Heart left ventricle (tissue), 13 donors: Measurements from ENCODE around the gene SYMPK.

Experiments
- POLR2A ChIP-seq, 2 donors: fragments of 450-650 bp; IDR thresholded peaks; one replicate each; pipeline ENCODE4 v1.6.1; 2017; ENCODE audit warnings: antibody characterized with exemption in 2 of 2, mild to moderate bottlenecking in 2 of 2, moderate library complexity in 2 of 2
- TF ChIP-seq, protein P1 (sequence below), 12 donors: fragments of 200-600 bp; sonication (generic) in 4 of 12; IDR thresholded peaks; one replicate each; pipeline versions ENCODE4 v1.5.0 to v1.8.0; 2018 to 2022; ENCODE audit warnings: antibody characterized with exemption in 12 of 12, mild to moderate bottlenecking in 5 of 12
- donor health status: ischemic (EF 13 %, LVEDD 7.1; RV severe dilation, severe dysfunction).
- donor health status: DM: no; HTN: yes; CAD: no.
- donor health status: DM: no; HTN: no; CAD: no.
- donor health status: ischemic (EF 25% LVEDD 6.9; RV normal size, moderate dysfunction).
- donor health status: ischemic (EF 25% LVEDD 5.7; RV mildly dilated, moderate dysfunction).
- donor health status: ischemic (EF 35%, LVEDD 5.7; RV mildly dilated, moderate dysfunction).
- donor health status: nonischemic (EF 11% LVEDD 7.7; RV severe dilation, severe dysfunction).
- donor health status: DM: yes; HTN: yes; CAD: no.
- donor health status: PGD.
- donor health status: ischemic (EF 29% LVEDD 5.4; RV normal size, mild dysfunction).
- donor health status: nonischemic (EF 23%, LVEDD 6.1; RV moderate dilation, normal function).

- TF ChIP-seq, protein P1, sequence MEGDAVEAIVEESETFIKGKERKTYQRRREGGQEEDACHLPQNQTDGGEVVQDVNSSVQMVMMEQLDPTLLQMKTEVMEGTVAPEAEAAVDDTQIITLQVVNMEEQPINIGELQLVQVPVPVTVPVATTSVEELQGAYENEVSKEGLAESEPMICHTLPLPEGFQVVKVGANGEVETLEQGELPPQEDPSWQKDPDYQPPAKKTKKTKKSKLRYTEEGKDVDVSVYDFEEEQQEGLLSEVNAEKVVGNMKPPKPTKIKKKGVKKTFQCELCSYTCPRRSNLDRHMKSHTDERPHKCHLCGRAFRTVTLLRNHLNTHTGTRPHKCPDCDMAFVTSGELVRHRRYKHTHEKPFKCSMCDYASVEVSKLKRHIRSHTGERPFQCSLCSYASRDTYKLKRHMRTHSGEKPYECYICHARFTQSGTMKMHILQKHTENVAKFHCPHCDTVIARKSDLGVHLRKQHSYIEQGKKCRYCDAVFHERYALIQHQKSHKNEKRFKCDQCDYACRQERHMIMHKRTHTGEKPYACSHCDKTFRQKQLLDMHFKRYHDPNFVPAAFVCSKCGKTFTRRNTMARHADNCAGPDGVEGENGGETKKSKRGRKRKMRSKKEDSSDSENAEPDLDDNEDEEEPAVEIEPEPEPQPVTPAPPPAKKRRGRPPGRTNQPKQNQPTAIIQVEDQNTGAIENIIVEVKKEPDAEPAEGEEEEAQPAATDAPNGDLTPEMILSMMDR (IDR thresholded peaks at IDR 0.05): no peak
- no peak for TF ChIP-seq POLR2A (IDR thresholded peaks at IDR 0.05)
These were observed 39.8 kb downstream of the SYMPK start for GRCh38 chr19:45823182-45823581.
